Measurements from ENCODE around the gene PADI3. TPM values are rescaled to one million over a fixed set of nuclear protein-coding genes. Genes with fewer than 3 reads are reported as not detected.

PADI3 gene
- total and polyA plus RNA-seq, 10 donors = not detected

DNA sequence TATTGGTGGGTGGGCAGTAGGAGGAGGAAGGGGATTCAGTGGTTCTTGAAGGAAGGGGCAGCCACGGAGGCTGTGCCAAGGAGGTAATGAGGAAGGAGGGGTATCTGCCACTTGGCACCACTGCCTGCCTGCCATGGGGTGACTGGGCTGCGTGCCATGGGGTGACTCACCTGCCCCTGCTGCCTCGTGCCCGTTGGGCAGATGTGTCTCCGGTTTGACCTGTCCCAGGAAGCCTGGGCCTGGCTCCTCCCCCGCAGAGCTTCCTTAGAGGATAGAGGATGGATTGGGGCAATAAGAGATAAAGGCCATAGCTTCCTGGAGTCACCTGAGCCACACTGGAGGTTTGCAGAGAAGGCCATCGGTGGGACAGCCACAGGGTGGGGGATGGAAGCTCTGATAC lies 1.7 kb downstream of the PADI3 start:
- TF ChIP-seq POLR2A (IDR thresholded peaks at IDR 0.05) = no peak
- no peak for TF ChIP-seq POLR2AphosphoS5 (IDR thresholded peaks at IDR 0.05)
- TF ChIP-seq, protein P1, sequence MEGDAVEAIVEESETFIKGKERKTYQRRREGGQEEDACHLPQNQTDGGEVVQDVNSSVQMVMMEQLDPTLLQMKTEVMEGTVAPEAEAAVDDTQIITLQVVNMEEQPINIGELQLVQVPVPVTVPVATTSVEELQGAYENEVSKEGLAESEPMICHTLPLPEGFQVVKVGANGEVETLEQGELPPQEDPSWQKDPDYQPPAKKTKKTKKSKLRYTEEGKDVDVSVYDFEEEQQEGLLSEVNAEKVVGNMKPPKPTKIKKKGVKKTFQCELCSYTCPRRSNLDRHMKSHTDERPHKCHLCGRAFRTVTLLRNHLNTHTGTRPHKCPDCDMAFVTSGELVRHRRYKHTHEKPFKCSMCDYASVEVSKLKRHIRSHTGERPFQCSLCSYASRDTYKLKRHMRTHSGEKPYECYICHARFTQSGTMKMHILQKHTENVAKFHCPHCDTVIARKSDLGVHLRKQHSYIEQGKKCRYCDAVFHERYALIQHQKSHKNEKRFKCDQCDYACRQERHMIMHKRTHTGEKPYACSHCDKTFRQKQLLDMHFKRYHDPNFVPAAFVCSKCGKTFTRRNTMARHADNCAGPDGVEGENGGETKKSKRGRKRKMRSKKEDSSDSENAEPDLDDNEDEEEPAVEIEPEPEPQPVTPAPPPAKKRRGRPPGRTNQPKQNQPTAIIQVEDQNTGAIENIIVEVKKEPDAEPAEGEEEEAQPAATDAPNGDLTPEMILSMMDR (IDR thresholded peaks at IDR 0.05 in 8 of 11, conservative IDR thresholded peaks at IDR 0.05 in 3 of 11) = no peak
- Histone ChIP-seq H3K9me3 (no peaks in the 10 kb centered on the region), H3K27me3 (replicated peaks in 1 of 7) (peaks cover 0 to 59% (median 3%) of the 10 kb centered on the region in 7 donors), H3K4me3 (no peak overlapping the region), H3K27ac (no peak overlapping the region), H3K36me3 (no peaks in the 10 kb centered on the region), H3K4me1 (peaks cover 0 to 3% (median 0%) of the 10 kb centered on the region in 6 donors)
- intact Hi-C loops (cut with DNase I; ENCODE audit: low total_unique reads) = no loop called here
- 12 to 19% (median 17%) methylated on average over 4 to 7 of the region's 7 CpGs for WGBS, 5 donors
- no peak for DNase-seq

DNA sequence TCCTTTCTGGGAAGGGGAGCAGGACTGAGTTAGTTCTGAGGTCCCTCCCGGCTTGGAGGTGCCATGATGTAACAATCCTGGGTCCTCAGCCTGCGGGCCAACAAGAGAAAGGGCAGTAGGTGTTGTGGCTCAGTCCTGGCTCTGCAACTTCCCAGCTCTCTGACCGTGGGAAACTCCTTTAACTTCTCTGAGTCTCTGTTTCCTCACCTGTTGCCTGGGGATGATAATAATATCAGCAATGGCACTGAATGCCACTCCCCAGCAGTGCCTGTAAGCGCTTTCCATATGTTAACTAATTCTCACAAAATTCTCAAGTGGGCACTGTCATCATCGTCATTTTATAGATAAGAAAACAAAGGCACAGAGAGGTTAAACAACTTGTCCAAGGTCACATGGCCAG lies 2.3 kb downstream of the PADI3 start:
- H3K9me3 ChIP-seq = no peaks in the 10 kb centered on the region
- H3K36me3 ChIP-seq = no peaks in the 10 kb centered on the region
- DNase-seq = no peak
- H3K27me3 ChIP-seq (replicated peaks in 1 of 7) = peaks cover 0 to 62% (median 3%) of the 10 kb centered on the region in 7 donors
- peaks cover 0 to 3% (median 0%) of the 10 kb centered on the region in 6 donors for H3K4me1 ChIP-seq
- TF ChIP-seq, protein P1 (IDR thresholded peaks at IDR 0.05 in 8 of 11, conservative IDR thresholded peaks at IDR 0.05 in 3 of 11) = no peak
- TF ChIP-seq POLR2AphosphoS5 (IDR thresholded peaks at IDR 0.05) = no peak
- TF ChIP-seq POLR2A (IDR thresholded peaks at IDR 0.05) = no peak
- WGBS, 5 donors = 61 to 73% (median 65%) methylated on average over 5 of the region's 5 CpGs
- H3K27ac ChIP-seq = no peak overlapping the region
- H3K4me3 ChIP-seq = no peak overlapping the region
- intact Hi-C loops (cut with DNase I; ENCODE audit: low total_unique reads) = no loop called here

DNA sequence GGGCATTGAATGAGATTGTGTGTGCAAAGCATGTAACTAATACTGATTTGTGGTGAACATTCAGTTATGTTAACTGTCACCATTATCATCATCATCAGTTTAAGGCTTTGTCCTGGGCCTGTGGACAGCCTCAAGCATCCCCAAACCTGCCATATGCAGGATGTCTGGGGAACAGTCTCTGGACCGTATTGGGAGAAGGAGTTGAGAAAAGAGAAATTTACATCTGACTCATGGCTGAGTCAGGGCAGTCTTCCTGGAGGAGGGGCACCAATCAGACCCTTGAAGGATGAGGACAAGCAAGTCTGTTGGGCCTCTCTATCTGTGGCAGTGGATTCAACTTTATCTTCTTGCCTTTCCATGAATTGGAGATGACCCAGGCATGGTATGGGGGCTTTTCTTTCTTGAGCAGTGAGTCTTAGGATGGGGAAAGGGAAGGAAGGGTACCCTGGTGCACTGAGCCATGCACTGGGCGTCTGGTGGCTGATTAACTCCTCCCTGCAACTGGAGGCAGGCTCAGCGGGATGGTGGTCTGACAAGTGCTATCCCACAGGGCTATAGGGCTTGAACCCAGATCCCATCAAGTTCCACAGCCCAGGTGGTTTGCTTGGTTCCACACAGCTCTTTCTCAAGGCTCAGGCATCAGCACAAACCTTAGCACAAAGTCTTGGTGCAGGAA lies 2.9 kb downstream of the PADI3 start:
- Histone ChIP-seq H3K9me3 (no peaks in the 10 kb centered on the region), H3K4me1 (peaks cover 0 to 3% (median 0%) of the 10 kb centered on the region in 6 donors), H3K4me3 (no peak overlapping the region), H3K27me3 (replicated peaks in 1 of 7) (peaks cover 0 to 67% (median 3%) of the 10 kb centered on the region in 7 donors), H3K27ac (no peak overlapping the region), H3K36me3 (no peaks in the 10 kb centered on the region)
- intact Hi-C loops (cut with DNase I; ENCODE audit: low total_unique reads) = no loop called here
- TF ChIP-seq POLR2A (IDR thresholded peaks at IDR 0.05) = no peak
- TF ChIP-seq POLR2AphosphoS5 (IDR thresholded peaks at IDR 0.05) = no peak
- TF ChIP-seq, protein P1 (IDR thresholded peaks at IDR 0.05 in 8 of 11, conservative IDR thresholded peaks at IDR 0.05 in 3 of 11) = no peak
- 56 to 70% (median 60%) methylated on average over 3 of the region's 3 CpGs for WGBS, 5 donors
- no peak for DNase-seq

DNA sequence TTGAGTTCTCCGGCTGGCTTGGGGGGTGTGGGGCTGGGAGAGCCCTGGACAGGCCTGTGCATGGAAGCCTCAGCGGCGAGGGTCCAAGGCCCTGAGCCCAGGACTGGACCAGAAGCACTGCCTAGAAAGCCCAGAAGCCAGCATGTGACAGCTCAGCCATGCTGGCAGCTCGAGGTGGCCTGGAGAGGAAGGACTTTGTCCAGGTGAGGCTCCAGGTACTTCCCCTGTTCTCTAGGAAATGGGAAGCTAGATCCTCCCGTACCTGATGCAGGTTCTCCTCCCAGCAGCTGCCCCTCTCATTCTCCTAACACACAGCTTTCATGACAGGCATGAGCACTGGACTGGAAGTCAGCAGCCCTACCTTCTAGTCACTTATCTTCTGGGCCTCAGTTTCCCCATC lies 6.4 kb downstream of the PADI3 start:
- no peak for DNase-seq
- Histone ChIP-seq H3K4me1 (peaks cover 0 to 3% (median 0%) of the 10 kb centered on the region in 6 donors), H3K4me3 (no peak overlapping the region), H3K9me3 (no peaks in the 10 kb centered on the region), H3K27me3 (replicated peaks in 1 of 7) (peaks cover 0 to 61% (median 0%) of the 10 kb centered on the region in 7 donors), H3K27ac (no peak overlapping the region), H3K36me3 (no peaks in the 10 kb centered on the region)
- intact Hi-C loops (cut with DNase I; ENCODE audit: low total_unique reads) = no loop called here
- TF ChIP-seq POLR2AphosphoS5 (IDR thresholded peaks at IDR 0.05) = no peak
- TF ChIP-seq, protein P1 (IDR thresholded peaks at IDR 0.05 in 8 of 11, conservative IDR thresholded peaks at IDR 0.05 in 3 of 11) = no peak
- TF ChIP-seq POLR2A (IDR thresholded peaks at IDR 0.05) = no peak
- WGBS, 5 donors = 52 to 83% (median 72%) methylated on average over 5 of the region's 5 CpGs

Measured in spleen (tissue), 11 donors.